HG03196 (cell line): ENCODE measurements around the gene XPO6.

Source experiments
- ATAC-seq: cut with Tn5 transposase; IDR thresholded peaks from one replicate; pipeline ENCODE4 v1.9.1; 2021; ENCODE audit not compliant: unreplicated experiment

Gene XPO6

DNA sequence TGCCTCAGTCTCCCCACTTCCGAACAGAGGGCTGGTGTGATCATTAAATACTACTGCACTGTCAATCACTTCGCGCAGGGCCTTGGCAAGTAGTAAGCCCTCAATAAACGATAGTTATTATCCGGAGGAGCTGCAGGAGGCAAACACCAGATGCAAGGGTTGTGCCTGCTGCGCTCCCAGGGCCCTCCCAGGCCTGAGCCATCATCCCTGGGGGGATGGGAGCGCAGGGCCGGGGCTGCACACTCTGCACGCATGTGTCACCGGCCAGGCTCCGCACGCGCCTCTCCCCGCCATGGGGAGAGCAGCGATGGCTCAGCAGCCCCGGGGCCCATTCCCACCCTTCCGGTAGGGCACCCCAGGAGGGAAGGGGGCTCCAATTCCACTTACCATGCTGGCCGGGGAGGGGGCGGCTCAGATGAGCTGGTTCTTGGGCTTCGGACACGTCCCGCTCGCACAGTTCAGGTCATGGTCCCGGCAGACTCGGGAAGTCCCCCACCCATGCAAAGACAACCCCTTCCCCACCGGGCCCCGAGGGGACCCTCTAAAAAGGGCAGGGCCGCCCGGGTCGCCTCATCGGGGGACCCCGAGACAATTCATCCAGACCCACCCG lies 681 bp downstream of the XPO6 start:
- peak; percentile 47 for ATAC-seq

- no peak for ATAC-seq
Measured at GRCh38 chr16:28210264-28210663, 1.5 kb downstream of the XPO6 start.

DNA sequence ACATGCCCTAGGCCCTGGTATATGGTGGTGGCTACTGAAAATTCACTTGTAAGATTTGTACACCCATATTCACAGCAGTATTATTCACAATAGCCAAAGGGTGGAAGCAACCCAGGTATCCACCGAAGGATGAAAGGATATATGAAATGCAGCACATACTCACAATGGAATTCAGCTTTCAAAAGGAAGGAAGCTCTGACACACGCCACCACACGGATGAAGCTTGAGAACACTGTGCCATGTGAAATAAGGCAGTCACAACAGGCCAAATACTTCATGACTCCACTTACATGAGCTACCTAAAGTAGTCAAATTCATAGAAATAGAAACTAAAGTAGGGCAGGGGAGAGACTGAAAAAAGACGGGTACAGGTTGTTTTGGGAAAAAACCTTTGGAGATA lies 2.9 kb downstream of the XPO6 start:
- no peak for ATAC-seq

DNA sequence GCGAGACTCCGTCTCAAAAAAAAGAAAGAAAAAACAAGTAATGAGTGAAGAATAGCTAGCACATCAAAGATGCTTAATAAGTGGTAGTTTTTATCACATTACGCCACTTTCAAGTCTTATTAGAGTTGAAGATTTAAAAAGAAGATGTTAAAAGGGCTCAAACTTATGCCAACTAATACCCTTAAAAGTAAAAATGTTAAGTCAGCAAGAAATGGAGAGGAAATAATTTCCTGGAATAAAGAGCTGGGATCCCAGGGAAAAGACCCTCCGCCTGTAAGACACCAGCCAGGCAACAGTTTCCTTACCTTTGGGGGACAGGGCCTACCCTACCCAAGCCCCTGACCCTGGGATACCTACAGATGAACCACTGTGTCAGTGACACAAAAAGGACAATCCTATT lies 3.6 kb downstream of the XPO6 start:
- ATAC-seq, result no peak

GRCh38 chr16:28207399-28207798 lies 4.4 kb downstream of the XPO6 start:
- no peak for ATAC-seq

GRCh38 chr16:28205974-28206373 lies 5.8 kb downstream of the XPO6 start:
- no peak for ATAC-seq

DNA sequence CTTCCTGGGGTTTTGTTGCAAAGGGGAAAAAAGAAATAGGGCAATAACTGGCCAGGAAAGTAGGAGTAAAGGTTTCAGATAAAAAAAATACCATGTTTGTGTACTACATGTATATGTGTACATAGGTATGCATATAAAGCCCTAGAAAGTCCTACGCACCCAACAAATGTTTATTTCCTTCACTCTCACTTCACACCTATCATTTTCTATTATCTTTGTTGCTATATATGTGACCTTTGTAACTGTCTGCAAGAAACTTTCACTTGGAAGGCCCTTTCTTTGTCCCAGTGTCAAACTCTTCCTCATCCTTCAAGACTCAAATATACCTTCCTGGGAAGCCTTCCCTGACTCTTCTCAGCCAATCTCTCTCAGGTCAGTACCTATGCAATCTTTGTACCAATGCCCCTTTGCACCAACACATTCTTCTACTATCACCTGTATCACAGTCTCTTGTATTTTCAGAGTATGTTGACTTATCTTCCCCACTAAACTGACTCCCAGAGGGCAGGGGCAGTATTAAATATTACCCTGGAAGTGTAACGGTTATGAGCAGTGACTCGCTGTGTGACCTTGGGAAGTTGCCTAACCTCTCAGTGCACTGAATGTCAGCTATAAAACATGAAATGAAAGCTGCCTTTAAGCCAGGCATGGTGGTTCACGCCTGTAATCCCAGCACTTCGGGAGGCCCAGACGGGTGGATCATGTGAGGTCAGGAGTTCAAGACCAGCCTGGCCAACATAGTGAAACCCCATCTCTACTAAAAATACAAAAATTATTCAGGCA lies 6.5 kb downstream of the XPO6 start:
- ATAC-seq, result no peak

- ATAC-seq, result no peak
Measured at GRCh38 chr16:28204622-28205021, 7.1 kb downstream of the XPO6 start.

DNA sequence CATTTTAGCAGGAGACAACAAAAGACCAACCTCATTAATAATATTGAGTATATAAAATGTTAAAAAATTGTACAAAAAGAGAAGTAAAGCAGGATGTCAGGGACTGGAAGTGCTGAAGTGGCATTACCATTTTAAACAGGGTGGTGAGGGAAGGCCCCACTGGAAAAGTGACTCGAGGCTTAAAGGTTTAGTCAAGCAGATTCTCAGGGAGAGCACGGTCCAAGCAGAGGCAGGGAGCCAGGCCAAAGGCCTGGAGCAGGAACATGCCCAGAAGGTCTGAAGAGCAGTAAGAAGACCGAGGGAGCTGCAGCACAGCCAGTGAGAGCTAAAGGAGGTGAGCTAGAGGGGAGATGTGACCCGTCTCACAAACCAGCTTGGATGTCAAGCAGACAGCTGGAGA lies 7.6 kb downstream of the XPO6 start:
- ATAC-seq, result no peak

DNA sequence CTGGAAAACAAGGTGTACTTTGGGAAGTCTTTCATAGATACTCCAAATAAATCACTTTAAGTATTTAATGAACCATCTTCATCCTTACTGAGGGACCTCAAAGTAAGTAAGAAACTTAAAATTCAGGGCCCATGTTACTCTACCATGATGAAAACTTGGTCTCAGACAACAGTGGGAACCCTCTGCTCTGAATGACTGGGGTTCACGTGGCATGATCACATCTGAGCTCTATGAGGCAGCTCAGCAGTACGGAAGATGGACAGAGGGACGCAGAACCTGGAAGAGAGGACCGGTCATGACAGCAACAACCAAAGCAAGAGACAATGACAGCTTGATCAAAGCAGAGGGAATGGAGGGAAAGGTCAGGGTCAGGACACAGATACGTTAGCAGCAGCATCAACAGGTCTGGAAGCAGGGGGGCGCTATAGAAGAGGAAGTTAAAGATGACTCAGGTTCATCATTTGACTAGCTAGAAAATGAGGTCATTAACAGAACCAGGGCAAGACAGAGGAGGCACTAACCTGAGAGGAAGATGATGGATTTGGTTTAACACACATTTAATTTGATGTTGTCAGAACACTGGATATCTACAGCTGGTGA lies 9.5 kb downstream of the XPO6 start:
- ATAC-seq, result no peak

GRCh38 chr16:28200661-28201060 lies 11.1 kb downstream of the XPO6 start:
- no peak for ATAC-seq

DNA sequence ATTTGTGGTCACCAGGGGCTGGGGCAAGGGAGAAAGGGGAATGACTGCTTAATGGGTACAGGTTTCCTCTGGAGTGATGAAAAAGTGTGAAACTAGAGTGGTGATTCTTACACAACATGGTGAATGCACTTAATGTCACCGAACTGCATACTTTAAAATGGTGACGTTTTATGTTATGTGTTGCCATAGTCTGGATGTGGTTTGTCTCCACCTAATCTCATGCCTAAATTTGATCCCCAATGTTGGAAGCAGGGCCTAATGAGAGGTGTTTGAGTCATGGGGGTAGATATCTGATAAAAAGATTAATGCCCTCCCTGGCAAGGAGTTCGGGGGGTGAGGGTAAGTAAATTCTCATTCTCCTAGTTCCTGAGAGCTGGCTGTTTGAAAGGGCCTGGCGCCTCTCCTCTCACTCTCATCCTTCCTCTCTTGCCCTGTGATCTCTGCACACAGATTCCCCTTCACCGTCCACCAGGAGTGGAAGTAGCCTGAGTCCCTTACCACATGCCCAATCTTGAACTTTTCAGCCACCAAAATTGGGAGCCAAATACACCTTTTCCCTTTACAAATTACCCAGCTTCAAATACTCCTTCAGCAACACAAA lies 15.3 kb downstream of the XPO6 start:
- ATAC-seq, result no peak

- no peak for ATAC-seq
Measured at GRCh38 chr16:28195859-28196258, 15.9 kb downstream of the XPO6 start.

DNA sequence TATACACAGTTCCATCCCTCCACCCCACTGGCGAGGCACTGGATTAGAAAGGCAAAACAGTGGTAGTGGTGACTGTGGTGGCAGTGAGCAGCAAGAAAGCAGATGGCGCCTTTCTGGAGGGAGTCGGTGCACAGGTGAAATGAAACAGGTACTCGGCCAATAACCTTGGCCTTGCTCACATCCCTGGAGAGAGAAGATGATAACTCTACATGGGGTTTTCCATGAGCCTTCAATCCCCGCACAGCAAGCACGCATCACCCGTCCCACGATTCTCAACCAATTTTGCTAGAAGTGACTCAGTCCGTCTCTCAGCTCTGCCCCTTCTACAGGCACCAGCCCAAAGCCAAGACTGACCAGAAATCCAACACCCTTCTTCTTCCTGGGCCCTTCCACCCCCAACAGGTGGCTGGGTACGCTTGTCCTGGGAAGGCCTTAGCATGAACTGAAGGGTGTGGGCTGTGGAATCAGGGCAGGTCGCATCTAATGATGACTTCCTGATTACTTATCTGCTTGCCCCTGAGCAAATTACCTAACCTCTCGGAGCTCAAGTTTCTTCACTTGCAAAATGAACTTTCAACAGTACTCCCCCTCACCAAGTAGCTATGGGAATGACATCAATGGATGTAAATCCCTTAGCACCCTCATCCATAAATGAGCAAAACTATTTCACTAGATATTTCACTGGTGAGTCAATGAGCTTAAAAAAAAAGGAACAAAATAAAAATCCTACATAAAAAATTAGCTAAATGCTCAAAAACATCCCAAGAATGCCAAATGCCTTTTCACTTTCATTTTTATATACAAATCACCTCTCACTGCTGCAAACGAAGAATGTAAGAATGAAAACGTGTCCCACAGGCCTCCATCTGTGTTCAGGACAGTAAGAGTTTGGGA lies 18.0 kb downstream of the XPO6 start:
- ATAC-seq, result peak; percentile 23

GRCh38 chr16:28192806-28193529 lies 18.8 kb downstream of the XPO6 start:
- ATAC-seq, result peak; percentile 54

- ATAC-seq, result no peak
Measured at GRCh38 chr16:28191364-28191960, 20.3 kb downstream of the XPO6 start.

GRCh38 chr16:28189245-28189644 lies 22.5 kb downstream of the XPO6 start:
- ATAC-seq, result no peak

DNA sequence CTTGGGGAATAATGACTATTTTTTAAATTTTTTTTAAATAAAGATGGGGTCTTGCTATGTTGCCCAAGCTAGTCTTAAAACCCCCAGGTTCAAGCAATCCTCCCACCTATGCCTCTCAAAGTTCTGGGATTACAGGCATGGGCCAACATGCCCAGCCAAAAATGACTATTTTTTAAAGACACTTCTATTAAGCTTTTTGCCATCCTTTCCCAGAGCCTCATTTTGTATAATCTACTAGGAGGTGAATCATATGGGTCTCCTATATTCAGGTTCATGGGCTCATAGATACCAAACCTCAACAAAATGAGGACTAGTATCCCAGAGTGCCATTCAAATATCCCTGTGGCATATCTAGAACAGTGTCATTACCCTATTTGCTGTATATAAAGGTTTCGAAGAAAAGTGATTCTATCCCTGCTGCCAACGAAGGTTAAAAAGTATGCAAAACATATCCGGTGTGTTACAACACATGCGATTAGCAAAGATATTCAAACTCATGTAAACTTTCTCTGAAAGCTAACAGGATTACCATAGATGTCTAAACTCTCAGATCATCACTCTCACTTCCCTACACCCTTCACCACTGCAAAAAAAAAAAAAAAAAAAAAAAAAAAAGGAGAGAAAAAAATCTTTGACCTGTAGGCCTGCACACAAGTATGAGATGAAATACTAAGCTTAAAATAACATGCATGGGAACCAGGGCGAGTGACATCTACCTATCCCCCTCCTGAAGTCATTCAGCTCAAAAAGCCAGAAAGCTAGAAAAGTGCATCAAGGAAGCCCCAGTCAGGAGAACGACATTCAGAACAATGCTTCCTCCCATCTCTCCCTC lies 23.5 kb downstream of the XPO6 start:
- ATAC-seq, result peak; percentile 55

GRCh38 chr16:28187595-28188004 lies 24.2 kb downstream of the XPO6 start:
- ATAC-seq, result peak; percentile 45
